GM11168 (cell line): ENCODE measurements around the gene RELN.

ENCODE experiments used
- in situ Hi-C: fragments of 300-500 bp; cut with MboI; formaldehyde crosslinking; loops from one replicate; pipeline ENCODE4 v1.12.0; 2022; ENCODE audit warnings: low sequenced_read_pairs; ENCODE audit not compliant: unreplicated experiment

The RELN gene

DNA sequence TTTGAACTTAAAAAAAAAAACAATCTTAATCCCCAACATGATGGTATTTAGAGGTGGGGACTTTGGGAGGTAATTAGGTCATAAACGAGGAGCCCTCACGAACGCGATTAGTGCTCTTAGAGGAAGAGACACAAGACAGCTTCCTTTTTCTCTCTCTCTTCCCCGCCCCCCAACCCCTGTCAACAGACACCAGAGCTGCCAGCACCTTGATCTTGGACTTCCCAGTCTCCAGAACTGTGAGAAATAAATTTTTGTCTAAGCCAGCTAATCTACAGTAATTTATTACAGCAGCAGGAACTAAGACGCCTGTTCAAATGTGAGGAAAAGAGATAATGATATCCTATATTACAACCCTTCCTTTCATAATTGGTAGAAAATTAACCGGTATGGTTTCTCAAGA, 40.1 kb downstream of the RELN start:
- in situ Hi-C loops = no loop called here

DNA sequence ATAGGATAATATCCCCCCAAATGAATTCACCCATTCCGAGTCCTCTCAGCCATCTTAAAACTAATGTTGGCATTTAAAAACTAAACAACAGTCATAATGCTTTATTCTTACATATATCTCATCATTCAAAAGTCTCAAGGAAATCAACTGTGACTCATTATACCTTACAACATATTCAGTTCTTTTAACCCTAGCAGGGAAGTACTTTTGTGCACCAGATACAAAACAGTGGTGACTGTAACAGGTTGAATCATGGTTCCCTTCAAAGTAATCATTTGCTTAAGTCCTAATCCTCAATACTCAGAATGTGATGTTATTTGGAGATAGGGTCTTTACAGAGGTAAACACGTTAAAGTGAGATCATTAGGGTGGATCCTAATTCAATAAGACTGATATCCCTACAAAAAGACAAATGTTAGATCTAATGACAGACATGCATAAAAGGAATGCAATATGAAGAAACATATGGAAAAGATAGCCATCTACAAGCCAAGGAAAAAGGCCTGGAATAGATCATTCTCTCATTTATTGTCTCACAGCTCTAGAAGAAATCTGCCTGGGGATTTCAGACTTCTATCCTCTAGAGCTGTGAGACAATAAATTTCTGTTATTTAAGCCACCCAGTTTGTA, 42.3 kb downstream of the RELN start:
- in situ Hi-C loops = no loop called here

DNA sequence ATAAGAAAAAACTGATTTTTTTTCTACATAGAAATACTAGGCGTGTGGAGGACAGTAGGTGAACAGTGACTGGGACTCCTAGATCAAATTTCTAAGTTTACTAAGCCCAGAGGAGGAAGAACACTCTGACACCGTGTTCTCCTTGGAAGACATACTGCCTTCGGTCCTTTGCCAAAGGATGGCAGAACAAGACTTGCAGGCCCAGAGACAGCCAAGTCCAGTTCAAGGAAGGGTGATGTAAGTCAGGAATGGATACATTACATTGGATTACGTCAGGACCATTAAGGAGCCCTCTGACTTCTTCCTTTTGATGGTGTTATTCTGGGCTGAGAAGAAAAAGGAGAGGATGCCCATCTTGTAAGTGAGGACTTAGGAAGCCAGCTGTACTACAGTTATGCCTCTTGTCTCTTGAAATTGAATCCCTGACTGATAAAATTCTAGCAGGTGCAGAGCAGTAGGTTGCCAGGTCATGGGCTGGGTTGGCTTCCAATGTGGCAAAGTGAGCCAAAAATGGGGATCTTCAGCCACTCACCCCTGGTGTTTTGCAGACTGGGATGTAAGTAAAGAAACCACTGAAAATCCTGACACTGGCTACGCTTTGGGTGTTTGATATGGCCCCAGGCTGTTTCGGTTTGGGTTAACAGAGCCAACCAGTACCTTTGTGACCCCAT, 45.1 kb downstream of the RELN start:
- in situ Hi-C loops = no loop called here

DNA sequence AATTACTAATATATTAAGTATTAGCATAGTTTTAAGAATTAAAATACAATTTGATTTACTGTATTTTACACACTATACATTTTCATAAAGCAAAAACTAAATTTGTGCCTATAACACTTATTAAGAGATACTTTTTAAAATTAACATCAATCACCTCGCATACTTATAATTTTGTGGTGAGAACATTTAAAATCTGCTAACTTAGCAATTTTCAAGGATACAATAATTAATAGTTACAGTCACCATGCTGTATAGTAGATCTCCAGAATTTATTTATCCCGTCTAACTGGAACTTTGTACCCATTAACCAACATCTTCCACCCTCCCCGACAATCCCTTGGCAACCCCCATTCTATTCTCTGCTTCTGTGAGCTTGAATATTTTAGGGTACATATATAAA, 47.5 kb downstream of the RELN start:
- in situ Hi-C loops = no loop called here

DNA sequence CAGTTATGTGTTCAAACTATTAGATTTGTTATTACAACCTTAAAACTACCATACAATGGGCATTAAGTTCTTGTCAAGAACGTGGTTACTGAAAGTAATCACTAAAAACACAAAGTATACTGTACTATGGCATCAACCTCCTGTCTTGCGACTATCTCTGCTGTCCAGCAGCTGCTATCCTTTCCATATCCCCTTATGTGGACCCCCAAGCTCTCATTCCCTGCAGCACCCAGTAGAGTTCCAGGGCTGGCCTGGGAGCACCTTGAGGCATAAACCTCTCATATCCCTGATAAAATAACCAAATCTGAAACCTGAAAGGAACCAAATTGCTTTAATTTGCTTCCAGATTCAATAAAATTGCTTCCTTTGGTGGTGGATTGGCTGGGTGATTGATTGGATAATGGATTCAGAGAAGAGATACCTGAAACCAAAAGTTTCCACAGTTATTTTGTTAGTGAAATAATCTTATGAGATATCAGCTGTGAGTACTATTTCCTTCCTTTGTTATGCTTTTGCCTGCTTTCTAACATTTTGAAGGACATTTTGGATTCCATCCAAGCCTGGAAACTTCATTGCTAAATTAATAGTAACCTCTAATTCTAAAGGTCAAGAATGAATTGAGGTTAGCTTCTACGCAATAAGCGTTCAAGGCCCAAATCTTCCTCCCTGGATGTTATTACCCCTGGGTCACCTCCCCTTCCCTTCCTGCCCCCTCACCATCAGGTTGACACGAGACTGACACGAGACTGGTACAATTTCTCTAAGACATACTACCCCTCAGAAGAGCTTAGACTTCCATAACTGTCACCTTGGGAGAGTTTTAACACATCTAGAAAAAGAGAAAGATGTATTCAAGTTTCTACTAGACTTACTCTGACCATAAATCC, 48.8 kb downstream of the RELN start:
- in situ Hi-C loops = no loop called here

DNA sequence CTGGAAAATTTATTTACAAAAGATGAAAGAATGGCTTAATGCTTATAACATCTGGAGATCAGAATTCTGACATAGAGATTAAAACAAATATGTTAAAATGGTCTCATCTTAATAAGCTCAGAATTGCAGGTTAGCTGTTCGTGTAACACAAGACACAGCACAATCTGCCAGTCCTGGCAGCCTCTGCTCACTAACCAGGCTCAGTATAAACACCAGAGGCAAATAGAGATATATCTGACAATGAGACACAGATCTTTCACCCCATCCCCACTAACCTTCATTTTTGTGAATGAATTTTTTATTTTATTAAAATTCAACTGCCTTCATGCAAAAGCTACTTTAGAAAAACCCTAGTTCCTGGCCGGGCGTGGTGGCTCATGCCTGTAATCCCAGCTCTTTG, 51.8 kb downstream of the RELN start:
- in situ Hi-C loops = no loop called here

DNA sequence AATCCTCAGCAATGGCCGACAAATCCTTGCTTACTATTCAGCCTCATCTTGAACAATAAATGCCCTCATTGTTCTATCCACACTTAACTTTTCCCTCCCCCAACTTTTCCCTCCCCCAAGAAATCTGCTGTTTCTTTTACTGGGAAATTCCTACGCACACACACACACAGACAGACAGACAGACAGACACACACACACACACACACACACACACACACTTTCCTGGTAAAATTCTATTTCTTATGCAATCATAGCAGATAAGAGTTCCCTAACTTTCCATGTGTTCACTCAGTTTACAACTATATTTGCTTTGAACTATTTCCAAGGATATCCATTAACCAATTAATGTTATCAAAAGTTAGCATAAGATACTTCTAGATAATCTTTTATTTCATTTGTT, 52.9 kb downstream of the RELN start:
- in situ Hi-C loops = no loop called here

DNA sequence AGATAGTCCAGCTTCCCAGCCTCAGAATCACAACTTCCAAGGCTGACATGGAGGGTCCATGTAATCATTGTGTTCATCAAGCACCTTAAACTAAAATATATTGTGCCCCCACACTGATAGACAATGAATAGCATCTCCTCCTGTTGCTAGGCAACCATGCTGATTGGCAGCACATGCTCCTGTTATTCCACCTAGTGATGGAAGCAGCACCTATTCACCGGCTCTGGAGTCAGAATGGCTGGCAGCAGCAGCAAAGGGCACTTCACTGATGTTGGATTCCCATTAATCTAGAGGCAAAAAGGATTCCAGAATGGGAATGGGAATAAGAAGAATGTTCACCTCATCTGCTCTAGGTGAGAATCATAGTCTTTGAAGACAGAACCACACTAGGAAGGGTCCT, 55.0 kb downstream of the RELN start:
- in situ Hi-C loops = no loop called here

DNA sequence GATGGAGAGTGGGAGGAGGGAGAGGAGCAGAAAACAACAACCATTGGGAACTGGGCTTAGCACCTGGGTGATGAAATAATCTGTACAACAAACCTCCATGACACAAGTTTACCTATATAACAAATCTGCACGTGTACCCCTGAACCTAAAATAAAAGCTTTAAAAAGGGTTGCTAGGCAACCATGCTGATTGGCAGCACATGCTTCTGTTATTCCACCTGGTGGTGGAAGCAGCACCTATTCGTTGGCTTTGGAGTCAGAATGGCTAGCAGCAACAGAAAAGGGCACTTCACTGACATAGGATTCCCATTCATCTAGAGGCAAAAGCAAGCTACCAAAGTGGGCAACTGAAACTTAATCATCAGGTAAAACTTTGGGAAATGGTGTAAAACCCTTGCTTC, 57.1 kb downstream of the RELN start:
- in situ Hi-C loops = no loop called here

DNA sequence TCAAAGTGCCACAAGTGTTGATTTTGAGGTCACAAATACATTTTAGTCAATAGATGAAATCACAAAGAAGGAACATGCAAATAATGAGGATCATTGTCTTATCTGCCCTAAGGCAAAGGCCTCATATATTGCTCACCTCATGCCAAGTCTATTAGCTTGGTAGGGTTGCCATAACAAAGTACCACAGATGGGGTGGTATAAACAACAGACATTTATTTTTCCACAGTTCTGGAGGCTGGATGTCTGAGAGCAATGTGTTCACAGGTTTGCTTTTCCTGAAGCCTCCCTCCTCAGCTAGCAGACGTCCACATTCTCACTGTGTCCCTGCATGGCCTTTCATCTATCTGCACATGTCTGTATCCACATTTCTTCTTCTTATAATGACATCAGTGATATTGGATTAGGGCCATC, 59.6 kb downstream of the RELN start:
- in situ Hi-C loops = no loop called here

DNA sequence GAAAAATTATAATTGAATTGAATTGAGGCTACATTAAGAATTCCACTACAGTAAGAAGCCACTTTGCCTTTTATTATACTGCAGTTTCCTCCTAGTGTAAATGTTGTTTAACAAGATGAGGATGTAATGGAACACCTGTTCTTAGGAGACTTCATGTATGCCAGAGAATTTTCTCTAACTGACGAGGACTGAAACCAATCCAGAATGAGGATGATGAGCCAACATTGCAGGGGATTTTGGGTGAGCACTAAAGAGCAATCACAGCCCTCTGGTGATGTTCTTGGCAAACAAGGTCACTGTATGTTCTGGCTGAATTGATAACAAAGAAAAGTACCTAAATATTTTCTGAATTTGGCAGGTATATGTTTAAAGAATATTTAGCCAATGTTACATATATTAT, 60.9 kb downstream of the RELN start:
- in situ Hi-C loops = no loop called here

DNA sequence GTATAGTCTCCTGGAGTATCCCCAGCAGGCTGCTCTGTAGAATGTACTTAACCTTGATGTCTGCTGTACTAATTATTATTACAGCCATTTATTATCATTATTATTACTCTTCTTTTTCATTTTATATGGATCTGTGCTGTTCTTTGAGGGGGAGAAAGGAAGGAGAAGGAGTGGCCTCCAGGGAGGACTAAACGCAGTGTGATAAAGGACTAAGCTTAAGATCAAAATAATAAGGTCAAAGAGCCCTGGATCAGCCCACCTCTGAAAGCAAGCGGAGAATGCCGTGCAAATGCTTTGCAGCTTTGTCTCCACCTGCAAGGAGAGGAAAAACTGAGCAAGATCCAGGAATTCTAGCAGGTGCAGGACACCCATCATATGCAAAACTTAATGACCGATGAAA, 65.3 kb downstream of the RELN start:
- in situ Hi-C loops = no loop called here

DNA sequence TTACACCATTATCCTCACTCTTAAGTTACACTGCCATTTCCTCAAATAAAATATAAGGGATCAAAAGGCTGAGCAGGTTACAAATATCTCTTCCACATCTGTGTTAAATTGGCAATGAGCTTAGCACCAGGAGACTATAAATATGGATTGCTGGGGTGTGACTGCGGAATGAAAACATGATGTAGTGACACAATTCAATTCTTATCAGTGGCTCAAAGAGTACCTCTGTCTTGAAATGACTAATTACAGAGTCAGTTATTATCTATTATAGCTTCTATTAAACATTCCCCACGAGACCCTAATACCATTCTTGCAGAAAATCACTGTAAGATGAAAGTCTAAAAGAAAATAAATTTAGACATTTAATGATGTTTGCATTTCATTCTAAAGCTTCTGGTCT, 67.1 kb downstream of the RELN start:
- in situ Hi-C loops = no loop called here

DNA sequence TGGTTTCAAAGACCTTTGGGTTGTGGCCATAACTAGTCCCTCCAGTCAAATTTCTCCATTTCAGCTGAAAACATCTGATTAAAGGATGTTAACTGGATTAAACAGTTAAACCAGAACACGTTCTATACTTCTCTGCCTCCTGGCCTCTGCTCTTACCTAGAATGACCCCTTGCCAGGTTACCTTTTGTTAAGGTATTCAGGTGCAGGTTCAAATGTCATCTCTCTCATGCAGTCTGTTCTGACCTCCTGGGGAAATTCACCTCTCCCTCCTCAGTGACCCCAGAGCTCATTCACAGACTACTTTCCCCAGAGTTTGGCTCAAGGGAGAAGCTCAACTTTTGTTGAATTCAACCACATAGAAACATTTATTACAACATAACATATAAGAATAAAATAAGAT, 67.8 kb downstream of the RELN start:
- in situ Hi-C loops = no loop called here

DNA sequence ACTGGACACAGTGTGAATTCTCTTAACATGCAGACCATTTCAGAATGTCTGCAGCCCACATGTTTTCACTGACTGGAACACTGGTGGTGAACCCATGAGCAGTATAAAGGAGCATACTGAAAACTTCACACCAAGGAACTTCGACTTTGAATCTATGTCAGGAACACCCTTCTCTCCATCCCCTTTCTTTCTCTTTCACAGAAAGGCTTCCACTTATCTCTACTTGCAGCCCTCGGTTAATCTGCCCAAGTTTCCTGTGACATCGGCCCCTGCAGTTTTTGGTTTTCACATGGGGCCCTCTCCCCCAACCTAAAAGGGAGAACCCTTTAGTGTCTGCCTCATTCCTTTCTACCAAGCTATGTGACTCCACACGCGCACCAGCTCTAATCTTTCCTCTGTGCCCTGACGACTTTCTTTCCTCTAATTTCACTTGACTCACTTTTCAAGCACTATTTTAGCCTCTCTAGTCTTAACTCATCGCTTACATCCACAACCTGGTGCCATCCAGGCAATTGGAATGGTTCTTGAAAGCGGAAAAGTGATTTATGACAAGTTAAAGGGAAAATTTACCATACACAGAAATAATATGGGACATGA, 70.1 kb downstream of the RELN start:
- in situ Hi-C loops = no loop called here

DNA sequence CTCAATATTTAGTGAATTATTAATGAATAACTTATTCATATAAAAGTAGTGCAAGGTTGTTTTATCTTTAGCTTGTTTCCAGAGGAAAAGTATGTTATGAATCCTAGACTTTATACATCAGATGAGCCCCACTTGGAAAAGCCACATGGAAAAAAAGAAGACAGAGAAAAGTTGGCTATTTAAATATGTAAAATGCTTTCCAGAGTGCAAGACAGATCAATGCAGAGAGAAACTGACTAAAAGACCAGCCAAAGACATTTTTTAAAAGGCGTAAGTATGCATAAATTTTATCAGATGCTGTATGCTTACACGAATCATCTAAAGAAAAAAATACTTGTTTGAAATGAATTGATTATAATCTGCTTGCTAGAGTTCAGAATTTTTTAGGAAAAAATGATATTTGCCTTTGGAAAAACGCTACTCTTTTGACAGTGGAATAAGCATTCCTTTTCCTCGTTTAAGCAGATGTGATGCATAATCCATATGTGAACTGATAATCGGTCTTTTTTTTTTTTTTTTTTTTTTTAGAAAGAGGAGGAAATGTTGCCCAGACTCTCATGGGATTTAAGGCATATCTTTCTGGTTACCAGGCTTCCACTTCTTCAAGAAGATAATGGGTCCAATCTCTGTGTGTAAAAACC, 70.7 kb downstream of the RELN start:
- in situ Hi-C loops = no loop called here

DNA sequence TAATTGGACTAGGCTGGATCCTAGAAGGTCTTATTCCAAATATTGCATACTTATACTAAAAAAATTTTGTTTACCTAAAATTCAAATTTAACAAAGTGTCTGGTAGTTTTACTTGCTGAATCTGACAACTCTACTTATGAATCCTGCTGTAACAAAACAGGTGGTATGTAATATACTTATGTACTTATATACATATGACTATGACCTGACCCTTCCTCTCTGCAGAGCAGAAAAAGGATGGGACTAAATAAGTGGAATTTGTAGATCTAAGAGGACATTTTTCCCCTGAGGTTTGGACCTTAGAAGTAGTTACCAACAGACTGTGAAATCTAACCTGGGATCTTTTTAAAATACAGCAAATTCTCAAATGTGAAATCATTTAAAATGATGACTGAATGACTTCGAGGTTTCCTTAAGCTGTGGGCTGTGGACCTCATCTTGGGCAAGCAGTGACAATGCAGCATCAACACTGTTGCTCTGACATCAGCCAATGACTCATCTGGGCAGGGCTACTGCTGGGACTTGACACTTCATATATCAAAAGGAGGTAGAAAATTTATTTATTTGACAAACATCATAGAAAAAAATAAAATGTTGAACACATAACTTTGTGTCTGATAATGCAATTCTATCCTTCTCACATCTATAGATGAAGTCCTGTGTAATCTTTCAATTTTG, 73.6 kb downstream of the RELN start:
- in situ Hi-C loops = no loop called here

DNA sequence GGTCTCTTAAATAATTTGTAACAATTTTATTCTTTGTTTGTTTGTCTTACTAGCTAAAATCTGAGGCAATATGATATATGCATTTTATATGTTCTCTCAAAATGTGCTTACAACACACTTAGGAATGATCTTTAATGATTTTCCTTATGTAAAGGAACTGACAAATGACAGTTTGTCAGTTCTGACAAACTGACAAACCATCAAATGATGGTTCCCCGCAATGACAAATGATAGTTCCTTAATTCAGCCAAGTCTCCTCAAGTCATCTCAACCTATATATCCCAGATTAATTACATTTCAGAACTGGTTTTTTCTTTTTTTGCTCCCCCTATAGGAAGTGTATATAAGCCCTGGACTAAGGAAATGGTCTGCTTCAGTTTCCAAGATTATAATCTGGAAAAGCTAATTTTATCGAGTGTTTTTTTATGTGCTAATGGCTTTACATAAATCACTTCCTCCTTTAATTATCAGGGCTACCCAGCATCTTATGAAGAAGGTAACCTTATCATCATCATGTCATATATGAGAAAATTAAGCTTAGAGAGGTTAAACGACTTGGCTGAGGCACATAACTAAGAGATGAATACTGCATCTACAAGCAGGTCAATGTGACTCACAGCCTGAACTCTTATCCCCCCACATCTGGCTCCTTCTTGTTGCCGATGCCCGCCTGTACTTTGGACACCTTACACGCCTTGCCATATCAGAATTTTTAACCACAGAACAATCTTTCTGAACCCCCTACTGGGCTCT, 75.1 kb downstream of the RELN start:
- in situ Hi-C loops = no loop called here

DNA sequence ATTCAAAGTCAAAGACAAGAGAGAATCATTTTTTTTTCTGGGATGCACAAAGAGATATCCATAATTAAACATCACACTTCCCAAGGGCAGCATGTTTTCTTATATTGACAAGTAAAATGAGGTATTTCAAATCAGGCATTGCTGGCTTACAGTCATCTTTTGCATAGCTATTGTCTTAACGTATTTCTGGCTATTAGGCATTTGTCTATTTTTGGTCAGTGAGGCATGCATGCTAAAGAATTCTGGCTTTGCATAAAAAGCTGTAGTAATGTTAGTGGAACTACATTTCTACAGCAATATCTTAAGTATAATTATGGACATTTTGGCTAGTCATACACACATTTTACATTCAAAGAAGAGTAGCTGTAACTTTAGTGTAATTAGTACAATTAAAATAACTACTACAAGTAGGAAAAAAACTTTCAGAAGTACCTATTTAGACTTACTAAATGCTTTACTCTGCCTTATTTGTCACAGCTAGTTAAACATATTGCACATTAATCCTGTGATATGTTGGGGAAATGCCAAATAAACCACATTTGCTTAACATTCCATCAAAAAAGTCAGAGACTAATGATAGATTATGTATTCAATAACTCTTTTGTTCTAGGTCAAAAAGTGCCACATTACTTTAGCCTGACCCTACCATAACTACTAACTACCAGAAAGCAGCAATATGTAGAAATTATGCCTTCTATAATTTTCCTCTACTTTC, 76.4 kb downstream of the RELN start:
- in situ Hi-C loops = no loop called here
